ENCODE data around the gene CEP112. TPM values are rescaled to one million over a fixed set of nuclear protein-coding genes. Genes with fewer than 3 reads are reported as not detected.

CEP112 gene
- polyA plus RNA-seq, 1 donor (not counting 4 experiments of a cell fraction or from before 2014, with no cell fraction given): 2.6 TPM

- Histone ChIP-seq H3K4me3 (ENCODE audit: control insufficient read depth in 2 of 3, extremely low read depth in 1 of 3, insufficient read depth in 2 of 3, low read depth in 1 of 3, low read length in 3 of 3) (no peak overlapping the region), H3K79me2 (ENCODE audit: control insufficient read depth, insufficient read depth, low read length) (no peaks in the 10 kb centered on the region), H3K4me1 (ENCODE audit: control insufficient read depth, extremely low read depth, insufficient read depth, low read length) (no peaks in the 10 kb centered on the region), H3K9me3 (ENCODE audit: control insufficient read depth, low read depth, low read length) (no peaks in the 10 kb centered on the region), H3K9me1 (ENCODE audit: control insufficient read depth, extremely low read depth, insufficient read depth, low read length) (no peaks in the 10 kb centered on the region), H2AFZ (ENCODE audit: control insufficient read depth, low read length) (no peak overlapping the region), H3K27me3 (ENCODE audit: control insufficient read depth, extremely low read depth, insufficient read depth, low read length) (no peaks in the 10 kb centered on the region), H4K20me1 (ENCODE audit: control insufficient read depth, extremely low read depth, insufficient read depth, low read length) (no peaks in the 10 kb centered on the region), H3K4me2 (ENCODE audit: control insufficient read depth, extremely low read depth, insufficient read depth, low read depth, low read length) (no peak overlapping the region), H3K27ac (ENCODE audit: control insufficient read depth, insufficient read depth, low read length) (no peak overlapping the region), H3K36me3 (ENCODE audit: control insufficient read depth in 2 of 2, extremely low read depth in 1 of 2, insufficient read depth in 2 of 2, low read length in 2 of 2) (no peaks in the 10 kb centered on the region), H3K9ac (ENCODE audit: control insufficient read depth, extremely low read depth, insufficient read depth, low read length) (no peak overlapping the region)
- FAIRE-seq (no peak), DNase-seq (ENCODE audit: low read depth, low spot score) (no peak)
- TF ChIP-seq EZH2 (IDR thresholded peaks at IDR 0.05; ENCODE audit: low read length) (no peak), CTCF (optimal IDR thresholded peaks at IDR 0.05 in 1 of 3, IDR thresholded peaks at IDR 0.05 in 1 of 3, conservative IDR thresholded peaks at IDR 0.05 in 1 of 3; ENCODE audit: extremely low read depth in 1 of 3, insufficient read depth in 2 of 3, low read length in 3 of 3) (no peak)
- dilution Hi-C loops (cut with MboI; ENCODE audit: extremely low pct_ligation_motif_present, low sequenced_read_pairs): no loop called here
These were observed 326.1 kb downstream of the CEP112 start for GRCh38 chr17:65865715-65866425.

GRCh38 chr17:65864394-65864793 is 327.5 kb downstream of the CEP112 start:
- no peaks in the 10 kb centered on the region for H3K79me2 ChIP-seq (ENCODE audit: control insufficient read depth, insufficient read depth, low read length)
- no peak overlapping the region for H3K4me2 ChIP-seq (ENCODE audit: control insufficient read depth, extremely low read depth, insufficient read depth, low read depth, low read length)
- H3K4me1 ChIP-seq (ENCODE audit: control insufficient read depth, extremely low read depth, insufficient read depth, low read length): no peaks in the 10 kb centered on the region
- no peak overlapping the region for H3K27ac ChIP-seq (ENCODE audit: control insufficient read depth, insufficient read depth, low read length)
- no peaks in the 10 kb centered on the region for H4K20me1 ChIP-seq (ENCODE audit: control insufficient read depth, extremely low read depth, insufficient read depth, low read length)
- dilution Hi-C loops (cut with MboI; ENCODE audit: extremely low pct_ligation_motif_present, low sequenced_read_pairs): no loop called here
- H3K36me3 ChIP-seq (ENCODE audit: control insufficient read depth in 2 of 2, extremely low read depth in 1 of 2, insufficient read depth in 2 of 2, low read length in 2 of 2): no peaks in the 10 kb centered on the region
- TF ChIP-seq EZH2 (IDR thresholded peaks at IDR 0.05; ENCODE audit: low read length) (no peak), CTCF (optimal IDR thresholded peaks at IDR 0.05 in 1 of 3, IDR thresholded peaks at IDR 0.05 in 1 of 3, conservative IDR thresholded peaks at IDR 0.05 in 1 of 3; ENCODE audit: extremely low read depth in 1 of 3, insufficient read depth in 2 of 3, low read length in 3 of 3) (no peak)
- H3K27me3 ChIP-seq (ENCODE audit: control insufficient read depth, extremely low read depth, insufficient read depth, low read length): no peaks in the 10 kb centered on the region
- no peak overlapping the region for H2AFZ ChIP-seq (ENCODE audit: control insufficient read depth, low read length)
- no peak overlapping the region for H3K4me3 ChIP-seq (ENCODE audit: control insufficient read depth in 2 of 3, extremely low read depth in 1 of 3, insufficient read depth in 2 of 3, low read depth in 1 of 3, low read length in 3 of 3)
- no peak for FAIRE-seq
- no peak for DNase-seq (ENCODE audit: low read depth, low spot score)
- no peaks in the 10 kb centered on the region for H3K9me3 ChIP-seq (ENCODE audit: control insufficient read depth, low read depth, low read length)
- no peaks in the 10 kb centered on the region for H3K9me1 ChIP-seq (ENCODE audit: control insufficient read depth, extremely low read depth, insufficient read depth, low read length)
- no peak overlapping the region for H3K9ac ChIP-seq (ENCODE audit: control insufficient read depth, extremely low read depth, insufficient read depth, low read length)

Data from keratinocyte (primary cell).